HCT116 (cell line): Measurements from ENCODE around the gene PRKD3. TPM values are rescaled to one million over a fixed set of nuclear protein-coding genes. Genes with fewer than 3 reads are reported as not detected.

ENCODE experiments used
- ATAC-seq: fragments of 200-7000 bp; cut with Tn5 transposase; 2 replicates; pipeline ENCODE4 v1.9.1; 2020; ENCODE audit warnings: mild to moderate bottlenecking, moderate library complexity
- BruUV-seq: library from RNA; stranded (reverse); fragments of 400-500 nt; replicated peaks from 2 replicates; lab custom pipeline; 2021; lab: Mats Ljungman, UMichigan
- CTCF ChIA-PET: fragments of 300-600 bp; sonication (Branson Sonifier 250); formaldehyde crosslinking; loops from one replicate; lab custom pipeline; 2021; ENCODE audit warnings: antibody characterized with exemption; lab: Charles Lee
- POLR2A ChIA-PET: fragments of 300-600, 350-600 bp; sonication (Branson Sonifier 250); formaldehyde crosslinking; loops from one replicate; lab custom pipeline; 2021; ENCODE audit warnings: antibody characterized with exemption; lab: Charles Lee
- RAD21 ChIA-PET, 2 experiments: fragments of 300-600 bp; sonication (Branson Sonifier 250); formaldehyde crosslinking; loops; one replicate each; lab custom pipeline; 2023; ENCODE audit warnings: low total read pairs in 2 of 2; ENCODE audit not compliant: uncharacterized antibody in 2 of 2, unreplicated experiment in 2 of 2, low non-redundant PET in 1 of 2; lab: Charles Lee
- DNase-seq: peaks from one replicate; pipeline ENCODE4 v3.0.0-alpha.2; 2010; ENCODE audit warnings: low read depth, low spot score
- H2AFZ ChIP-seq: fragments of 200-600 bp; shearing (Covaris generic), sonication (generic); 2 replicates; pipeline ENCODE4 v1.6.1; 2017; ENCODE audit warnings: low read depth, mixed run types, mixed read lengths, antibody characterized with exemption, low read length; ENCODE audit not compliant: poor library complexity, severe bottlenecking
- H3K27ac ChIP-seq: 2 replicates; pipeline ENCODE4 v1.5.1; 2012; ENCODE audit warnings: low read depth, low read length
- H3K27me3 ChIP-seq: fragments of 200-600 bp; sonication (generic); 2 replicates; pipeline ENCODE4 v1.6.1; 2016; ENCODE audit warnings: mixed run types, low read length, mixed read lengths; ENCODE audit not compliant: insufficient read depth
- H3K36me3 ChIP-seq, 2 experiments: fragments of 200-500 bp in 1 of 2; fragments of 200-600 bp in 1 of 2; sonication (Bioruptor generic) in 1 of 2; sonication (generic) in 1 of 2; 2 replicates each; pipeline versions ENCODE4 v1.5.1 to v1.6.1; 2014 to 2016; ENCODE audit warnings: low read length in 2 of 2, inconsistent platforms in 1 of 2, mixed read lengths in 1 of 2, mixed run types in 1 of 2; ENCODE audit not compliant: insufficient read depth in 2 of 2, control insufficient read depth in 1 of 2
- H3K4me1 ChIP-seq, 2 experiments: fragments of 200-600 bp in 1 of 2; sonication (generic) in 1 of 2; 2 replicates each; pipeline versions ENCODE4 v1.5.1 to v1.6.1; 2012 to 2017; ENCODE audit warnings: low read length in 2 of 2, inconsistent platforms in 1 of 2, mild to moderate bottlenecking in 1 of 2, mixed read lengths in 1 of 2, mixed run types in 1 of 2, moderate library complexity in 1 of 2; ENCODE audit not compliant: insufficient read depth in 2 of 2, control insufficient read depth in 1 of 2
- H3K4me2 ChIP-seq: fragments of 200-600 bp; sonication (generic); 2 replicates; pipeline ENCODE4 v1.6.1; 2017; ENCODE audit warnings: mixed run types, low read length, mixed read lengths
- H3K4me3 ChIP-seq, 2 experiments: fragments of 200-600 bp in 1 of 2; sonication (generic) in 1 of 2; replicated peaks in 1 of 2; 2 replicates each; pipeline ENCODE4 v1.5.1; 2011 to 2016; ENCODE audit warnings: low read length in 2 of 2, control low read depth in 1 of 2, low read depth in 1 of 2, mild to moderate bottlenecking in 1 of 2, mixed read lengths in 1 of 2, mixed run types in 1 of 2
- H3K79me2 ChIP-seq: fragments of 200-600 bp; sonication (generic); 2 replicates; pipeline ENCODE4 v1.6.1; 2017; ENCODE audit warnings: mild to moderate bottlenecking, mixed run types, low read length, moderate library complexity, mixed read lengths; ENCODE audit not compliant: insufficient read depth
- H3K9ac ChIP-seq: fragments of 200-600 bp; sonication (generic); 2 replicates; pipeline ENCODE4 v1.6.1; 2016; ENCODE audit warnings: low read length, mixed read lengths
- H3K9me2 ChIP-seq: fragments of 200-600 bp; sonication (generic), shearing (Covaris generic); 2 replicates; pipeline ENCODE4 v1.6.1; 2017; ENCODE audit warnings: mixed run types, mild to moderate bottlenecking, moderate library complexity; ENCODE audit not compliant: insufficient read depth
- H3K9me3 ChIP-seq, 2 experiments: fragments of 200-500 bp in 1 of 2; fragments of 200-600 bp in 1 of 2; sonication (Bioruptor generic) in 1 of 2; sonication (generic) in 1 of 2; 2 replicates each; pipeline ENCODE4 v1.6.1; 2014 to 2017; ENCODE audit warnings: low read length in 2 of 2, mixed read lengths in 2 of 2, inconsistent platforms in 1 of 2, low read depth in 1 of 2, mild to moderate bottlenecking in 1 of 2, mixed run types in 1 of 2, moderate library complexity in 1 of 2; ENCODE audit not compliant: control insufficient read depth in 1 of 2, insufficient read depth in 1 of 2
- H4K20me1 ChIP-seq: fragments of 200-600 bp; sonication (generic), shearing (Covaris generic); 2 replicates; pipeline ENCODE4 v1.6.1; 2017; ENCODE audit warnings: mixed run types, mild to moderate bottlenecking, moderate library complexity; ENCODE audit not compliant: insufficient read depth
- EZH2 ChIP-seq: fragments of 200-600 bp; sonication (generic); IDR thresholded peaks from 2 replicates; pipeline ENCODE4 v1.6.1; 2017; ENCODE audit warnings: antibody characterized with exemption, mixed run types
- EZH2phosphoT487 ChIP-seq: fragments of 200-600 bp; IDR thresholded peaks from 2 replicates; pipeline ENCODE4 v1.6.1; 2018; ENCODE audit warnings: antibody characterized with exemption, borderline replicate concordance
- FOSL1 ChIP-seq: IDR thresholded peaks from 2 replicates; pipeline ENCODE4 v1.6.1; 2012; ENCODE audit warnings: low read depth
- JUND ChIP-seq: IDR thresholded peaks from 2 replicates; pipeline ENCODE4 v1.6.1; 2012
- POLR2AphosphoS5 ChIP-seq: IDR thresholded peaks from 2 replicates; pipeline ENCODE4 v1.6.1; 2011; ENCODE audit warnings: mild to moderate bottlenecking, low read depth, low read length, moderate library complexity
- YY1 ChIP-seq: IDR thresholded peaks from 2 replicates; pipeline ENCODE4 v1.6.1; 2011; ENCODE audit warnings: low read length, low read depth, moderate library complexity, mild to moderate bottlenecking; ENCODE audit not compliant: insufficient replicate concordance; ENCODE audit errors: extremely low read depth
- intact Hi-C: fragments of 100-400 bp; cut with micrococcal nuclease; formaldehyde crosslinking; loops from 2 replicates; pipeline ENCODE4 v1.10.0; 2022
- total RNA-seq: library from RNA; stranded (reverse); gene quantifications from one replicate; pipeline ENCODE4 v1.2.1, GENCODE V29; 2021; ENCODE audit not compliant: unreplicated experiment
- TF ChIP-seq, protein P1 (sequence below): IDR thresholded peaks from 2 replicates; pipeline ENCODE4 v1.6.1; 2012

Gene PRKD3
- total RNA-seq, 1 experiment from 2014 or later = 13.9 TPM

DNA sequence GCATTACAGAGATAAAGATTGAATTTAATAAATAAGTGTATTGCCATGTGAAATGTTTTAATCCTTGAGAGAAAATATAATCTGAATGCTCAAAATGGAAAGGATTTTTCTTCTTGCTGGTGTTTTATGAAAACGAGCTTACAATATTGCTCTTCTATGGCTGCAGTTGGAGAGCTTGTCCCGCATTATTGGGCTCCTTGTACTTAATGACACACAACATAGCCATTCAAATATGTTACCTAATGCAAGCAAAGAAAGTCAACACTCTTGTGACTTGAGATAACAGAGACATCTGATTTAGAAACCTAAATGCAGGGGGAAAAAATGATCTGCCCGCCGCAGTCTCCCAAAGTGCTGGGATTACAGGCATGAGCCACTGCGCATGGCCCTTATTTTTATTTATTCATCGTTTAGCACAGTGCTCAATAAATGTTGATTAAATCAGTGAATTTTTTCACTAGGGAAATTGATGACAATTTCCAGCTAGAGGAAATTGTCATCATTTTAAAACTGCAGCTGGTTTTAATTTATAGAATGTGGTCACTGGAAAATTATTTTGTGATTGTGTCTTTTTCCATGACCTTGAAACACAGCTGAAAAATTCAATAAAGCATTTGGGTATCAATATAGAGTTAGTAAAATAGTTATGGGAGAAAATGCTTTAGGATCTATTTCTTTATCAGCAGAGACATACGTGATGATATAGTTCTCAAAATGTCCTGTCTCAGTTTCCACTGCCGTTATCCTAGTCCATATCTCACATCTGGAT is 2.4 kb upstream of the PRKD3 start:
- H3K36me3 ChIP-seq = no peaks in the 10 kb centered on the region
- no peak overlapping the region for H2AFZ ChIP-seq
- peaks cover 0 to 22% of the 10 kb centered on the region in 2 experiments; a peak in 2 of 4 replicates for H3K4me1 ChIP-seq
- no peaks in the 10 kb centered on the region for H3K9me3 ChIP-seq
- H3K79me2 ChIP-seq = no peaks in the 10 kb centered on the region
- TF ChIP-seq, protein P1, sequence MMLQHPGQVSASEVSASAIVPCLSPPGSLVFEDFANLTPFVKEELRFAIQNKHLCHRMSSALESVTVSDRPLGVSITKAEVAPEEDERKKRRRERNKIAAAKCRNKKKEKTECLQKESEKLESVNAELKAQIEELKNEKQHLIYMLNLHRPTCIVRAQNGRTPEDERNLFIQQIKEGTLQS = no peak
- TF ChIP-seq EZH2phosphoT487 (no peak), POLR2AphosphoS5 (no peak)
- H3K4me2 ChIP-seq = no peak overlapping the region
- H3K4me3 ChIP-seq = no peak overlapping the region
- no peak overlapping the region for H3K27ac ChIP-seq
- ChIA-PET RAD21 (no interaction called here), CTCF (no interaction called here), POLR2A (no interaction called here)
- no peaks in the 10 kb centered on the region for H4K20me1 ChIP-seq
- peaks cover 15% of the 10 kb centered on the region for H3K27me3 ChIP-seq
- no peak overlapping the region for H3K9ac ChIP-seq
- DNase-seq (no peak), ATAC-seq (no peak)
- no peaks in the 10 kb centered on the region for H3K9me2 ChIP-seq
- intact Hi-C loops = no loop called here
- no TSS peak for BruUV-seq

GRCh38 chr2:37326285-37326684 is 1.7 kb upstream of the PRKD3 start:
- intact Hi-C loops = no loop called here
- CTCF ChIA-PET = no interaction called here
- Histone ChIP-seq H3K4me3 (no peak overlapping the region), H3K4me1 (peaks cover 0 to 22% of the 10 kb centered on the region in 2 experiments; a peak in 2 of 4 replicates), H3K27me3 (peaks cover 15% of the 10 kb centered on the region), H3K79me2 (no peaks in the 10 kb centered on the region), H3K36me3 (no peaks in the 10 kb centered on the region), H3K4me2 (no peak overlapping the region), H3K9me2 (no peaks in the 10 kb centered on the region), H3K27ac (no peak overlapping the region), H3K9ac (no peak overlapping the region)
- RAD21 ChIA-PET = no interaction called here
- TF ChIP-seq JUND = no peak
- no peak for TF ChIP-seq EZH2
- no peak for TF ChIP-seq FOSL1
- no peak for TF ChIP-seq YY1
- TF ChIP-seq, all 23 proteins: peak for 0
- BruUV-seq = no TSS peak
- no peak overlapping the region for H2AFZ ChIP-seq
- DNase-seq (no peak), ATAC-seq (no peak)
- H3K9me3 ChIP-seq = no peaks in the 10 kb centered on the region
- POLR2A ChIA-PET = no interaction called here
- no peaks in the 10 kb centered on the region for H4K20me1 ChIP-seq
